Brain microvascular endothelial cell (primary cell): ENCODE data around the gene VEGFC.
A peak's percentile ranks its signal among the peaks of the same experiment; 100 is the strongest.

Experiments used
- DNase-seq: peaks from one replicate; pipeline ENCODE4 v3.0.0-alpha.2; 2020
- H3K27ac ChIP-seq: fragments of 250-450 bp; sonication (Bioruptor Pico); 2 replicates; pipeline ENCODE4 v1.5.1; 2020; ENCODE audit warnings: mild to moderate bottlenecking, moderate library complexity
- H3K27me3 ChIP-seq: fragments of 250-450 bp; sonication (Bioruptor Pico); replicated peaks from 2 replicates; pipeline ENCODE4 v1.5.1; 2020; ENCODE audit warnings: mild to moderate bottlenecking
- H3K36me3 ChIP-seq: fragments of 250-450 bp; sonication (Bioruptor Pico); replicated peaks from 2 replicates; pipeline ENCODE4 v1.5.1; 2020; ENCODE audit warnings: mild to moderate bottlenecking
- H3K4me3 ChIP-seq: 2 replicates; pipeline ENCODE4 v1.5.1; 2011; ENCODE audit warnings: low read depth, mild to moderate bottlenecking, control low read depth, low read length, moderate library complexity
- in situ Hi-C: cut with HindIII; loops from 2 replicates; pipeline ENCODE4 v1.10.0; 2017; ENCODE audit warnings: low sequenced_read_pairs, low pct_ligation_motif_present
- TF ChIP-seq, protein P1 (sequence below): IDR thresholded peaks from 2 replicates; pipeline ENCODE4 v1.5.1; 2011; ENCODE audit warnings: low read depth, mild to moderate bottlenecking, moderate library complexity, low read length, control low read depth, inconsistent platforms; ENCODE audit errors: missing control alignments

The VEGFC gene

DNA sequence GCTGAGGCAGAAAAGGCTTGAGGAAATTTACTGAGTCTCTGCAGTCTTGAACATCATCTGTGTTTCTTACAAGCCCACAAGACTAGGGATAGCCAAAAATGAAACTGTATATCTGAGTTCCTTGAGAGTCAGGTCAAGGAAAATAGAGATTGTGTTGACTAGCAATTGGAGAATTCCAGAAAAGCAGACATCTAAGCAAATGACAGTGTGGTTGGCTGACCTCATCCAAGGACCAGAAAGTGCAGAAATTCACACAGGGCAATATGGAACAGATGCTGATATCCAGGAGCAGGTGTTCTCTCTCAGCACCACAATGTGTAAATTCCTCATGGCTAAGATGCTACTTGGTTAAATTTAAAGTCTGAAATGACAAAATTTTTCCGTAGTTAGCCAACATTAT lies 146.4 kb downstream of the VEGFC start:
- H3K4me3 ChIP-seq: no peak overlapping the region
- H3K27ac ChIP-seq: no peak overlapping the region
- no peaks in the 10 kb centered on the region for H3K27me3 ChIP-seq
- in situ Hi-C loops: no loop called here
- TF ChIP-seq, protein P1, sequence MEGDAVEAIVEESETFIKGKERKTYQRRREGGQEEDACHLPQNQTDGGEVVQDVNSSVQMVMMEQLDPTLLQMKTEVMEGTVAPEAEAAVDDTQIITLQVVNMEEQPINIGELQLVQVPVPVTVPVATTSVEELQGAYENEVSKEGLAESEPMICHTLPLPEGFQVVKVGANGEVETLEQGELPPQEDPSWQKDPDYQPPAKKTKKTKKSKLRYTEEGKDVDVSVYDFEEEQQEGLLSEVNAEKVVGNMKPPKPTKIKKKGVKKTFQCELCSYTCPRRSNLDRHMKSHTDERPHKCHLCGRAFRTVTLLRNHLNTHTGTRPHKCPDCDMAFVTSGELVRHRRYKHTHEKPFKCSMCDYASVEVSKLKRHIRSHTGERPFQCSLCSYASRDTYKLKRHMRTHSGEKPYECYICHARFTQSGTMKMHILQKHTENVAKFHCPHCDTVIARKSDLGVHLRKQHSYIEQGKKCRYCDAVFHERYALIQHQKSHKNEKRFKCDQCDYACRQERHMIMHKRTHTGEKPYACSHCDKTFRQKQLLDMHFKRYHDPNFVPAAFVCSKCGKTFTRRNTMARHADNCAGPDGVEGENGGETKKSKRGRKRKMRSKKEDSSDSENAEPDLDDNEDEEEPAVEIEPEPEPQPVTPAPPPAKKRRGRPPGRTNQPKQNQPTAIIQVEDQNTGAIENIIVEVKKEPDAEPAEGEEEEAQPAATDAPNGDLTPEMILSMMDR: no peak
- H3K36me3 ChIP-seq: no peaks in the 10 kb centered on the region
- DNase-seq: no peak

DNA sequence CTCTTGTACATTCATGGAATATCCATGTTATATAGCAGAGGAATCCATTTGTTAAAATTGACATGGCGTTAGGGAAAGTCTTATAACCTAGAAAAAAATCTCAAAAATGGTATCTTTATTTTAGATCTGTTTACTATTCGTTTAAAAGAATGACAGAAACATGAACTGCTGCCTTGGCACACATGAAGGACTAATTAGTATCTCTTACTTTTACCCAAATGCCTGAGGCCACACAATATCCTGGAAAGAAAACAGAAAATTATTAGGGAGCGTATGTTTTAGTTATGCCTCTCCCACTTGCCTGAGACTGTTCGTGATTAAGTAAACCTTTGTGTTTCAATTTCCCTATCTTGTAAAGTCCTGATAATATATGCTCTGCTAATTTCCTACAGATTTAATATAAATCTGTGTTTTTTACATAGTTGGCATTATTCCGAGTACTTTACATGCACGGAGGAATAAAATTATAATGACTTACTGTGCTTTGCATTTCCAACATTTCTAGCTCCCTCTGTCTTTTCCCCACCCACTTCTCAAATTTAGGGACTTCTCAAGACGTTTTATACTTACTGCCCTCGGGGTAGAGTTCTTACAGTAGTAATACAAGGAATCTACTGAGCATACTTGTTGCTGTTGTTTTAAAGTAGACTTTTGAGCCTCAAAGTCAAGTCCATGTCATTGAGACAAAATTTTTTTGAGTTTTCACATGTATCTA lies 147.3 kb downstream of the VEGFC start:
- TF ChIP-seq, protein P1: no peak
- Histone ChIP-seq H3K27ac (no peak overlapping the region), H3K27me3 (no peaks in the 10 kb centered on the region), H3K4me3 (no peak overlapping the region), H3K36me3 (no peaks in the 10 kb centered on the region)
- in situ Hi-C loops: no loop called here
- no peak for DNase-seq

GRCh38 chr4:176642472-176642871 lies 150.2 kb downstream of the VEGFC start:
- H3K36me3 ChIP-seq: no peaks in the 10 kb centered on the region
- TF ChIP-seq, protein P1: peak; percentile 9
- in situ Hi-C loops: no loop called here
- no peak overlapping the region for H3K27ac ChIP-seq
- no peak overlapping the region for H3K4me3 ChIP-seq
- H3K27me3 ChIP-seq: no peaks in the 10 kb centered on the region
- no peak for DNase-seq

GRCh38 chr4:176641237-176641636 lies 151.5 kb downstream of the VEGFC start:
- Histone ChIP-seq H3K36me3 (no peaks in the 10 kb centered on the region), H3K27ac (peak overlapping the region; percentile 58), H3K27me3 (no peaks in the 10 kb centered on the region), H3K4me3 (no peak overlapping the region)
- in situ Hi-C loops: no loop called here
- peak; percentile 81 for DNase-seq
- TF ChIP-seq, protein P1: no peak

GRCh38 chr4:176638992-176639391 lies 153.7 kb downstream of the VEGFC start:
- in situ Hi-C loops: no loop called here
- no peak for DNase-seq

More at GRCh38 chr4:176638992-176639391, 153.7 kb downstream of the VEGFC start:
- TF ChIP-seq, protein P1: no peak
- no peaks in the 10 kb centered on the region for H3K36me3 ChIP-seq
- no peaks in the 10 kb centered on the region for H3K27me3 ChIP-seq
- H3K4me3 ChIP-seq: no peak overlapping the region
- H3K27ac ChIP-seq: peak overlapping the region; percentile 32
